ENCODE data around the gene PIK3CA. TPM values are rescaled to one million over a fixed set of nuclear protein-coding genes. Genes with fewer than 3 reads are reported as not detected.

PIK3CA gene
- total RNA-seq, 2 donors from 2014 or later, result 15.5 to 17.2 TPM

DNA sequence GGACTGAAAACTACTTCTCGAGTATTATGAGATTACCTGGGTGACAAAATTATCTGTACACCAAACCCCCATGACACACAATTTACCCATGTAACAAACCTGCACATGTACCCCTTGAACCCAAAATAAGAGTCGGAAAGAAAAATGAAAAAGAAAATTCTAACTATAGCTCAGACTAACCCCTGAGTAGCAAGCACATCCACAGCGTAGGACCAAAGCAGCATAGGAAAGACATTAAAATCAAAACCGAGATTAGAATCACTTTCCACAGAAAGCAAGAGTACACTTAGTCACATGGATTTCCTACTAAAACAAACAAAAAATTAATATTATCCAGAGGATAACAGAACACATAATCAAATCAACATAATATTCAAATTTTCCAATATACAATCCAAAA is 6.3 kb upstream of the PIK3CA start:
- TF ChIP-seq, protein P1, sequence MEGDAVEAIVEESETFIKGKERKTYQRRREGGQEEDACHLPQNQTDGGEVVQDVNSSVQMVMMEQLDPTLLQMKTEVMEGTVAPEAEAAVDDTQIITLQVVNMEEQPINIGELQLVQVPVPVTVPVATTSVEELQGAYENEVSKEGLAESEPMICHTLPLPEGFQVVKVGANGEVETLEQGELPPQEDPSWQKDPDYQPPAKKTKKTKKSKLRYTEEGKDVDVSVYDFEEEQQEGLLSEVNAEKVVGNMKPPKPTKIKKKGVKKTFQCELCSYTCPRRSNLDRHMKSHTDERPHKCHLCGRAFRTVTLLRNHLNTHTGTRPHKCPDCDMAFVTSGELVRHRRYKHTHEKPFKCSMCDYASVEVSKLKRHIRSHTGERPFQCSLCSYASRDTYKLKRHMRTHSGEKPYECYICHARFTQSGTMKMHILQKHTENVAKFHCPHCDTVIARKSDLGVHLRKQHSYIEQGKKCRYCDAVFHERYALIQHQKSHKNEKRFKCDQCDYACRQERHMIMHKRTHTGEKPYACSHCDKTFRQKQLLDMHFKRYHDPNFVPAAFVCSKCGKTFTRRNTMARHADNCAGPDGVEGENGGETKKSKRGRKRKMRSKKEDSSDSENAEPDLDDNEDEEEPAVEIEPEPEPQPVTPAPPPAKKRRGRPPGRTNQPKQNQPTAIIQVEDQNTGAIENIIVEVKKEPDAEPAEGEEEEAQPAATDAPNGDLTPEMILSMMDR (IDR thresholded peaks at IDR 0.05), result no peak
- Histone ChIP-seq H3K36me3 (no peaks in the 10 kb centered on the region), H3K4me3 (no peak overlapping the region)

GRCh38 chr3:179146911-179147513 is 1.1 kb upstream of the PIK3CA start:
- TF ChIP-seq, protein P1 (IDR thresholded peaks at IDR 0.05), result peak; percentile 56 to 72
- no peaks in the 10 kb centered on the region for H3K27me3 ChIP-seq
- H3K36me3 ChIP-seq, result no peaks in the 10 kb centered on the region
- peaks cover 0 to 24% of the 10 kb centered on the region in 2 donors for H3K4me1 ChIP-seq
- H3K9me3 ChIP-seq, result no peaks in the 10 kb centered on the region
- DNase-seq (ENCODE audit: low spot score), result no peak
- H3K27ac ChIP-seq, result peak overlapping the region; percentile 98 to 99
- H3K4me3 ChIP-seq, result peak overlapping the region; percentile 87 to 100

More for the DNA sequence above, 6.3 kb upstream of the PIK3CA start:
- no peaks in the 10 kb centered on the region for H3K4me1 ChIP-seq
- no peak for DNase-seq (ENCODE audit: low spot score)
- no peak overlapping the region for H3K27ac ChIP-seq
- H3K9me3 ChIP-seq, result no peaks in the 10 kb centered on the region
- H3K27me3 ChIP-seq, result no peaks in the 10 kb centered on the region

DNA sequence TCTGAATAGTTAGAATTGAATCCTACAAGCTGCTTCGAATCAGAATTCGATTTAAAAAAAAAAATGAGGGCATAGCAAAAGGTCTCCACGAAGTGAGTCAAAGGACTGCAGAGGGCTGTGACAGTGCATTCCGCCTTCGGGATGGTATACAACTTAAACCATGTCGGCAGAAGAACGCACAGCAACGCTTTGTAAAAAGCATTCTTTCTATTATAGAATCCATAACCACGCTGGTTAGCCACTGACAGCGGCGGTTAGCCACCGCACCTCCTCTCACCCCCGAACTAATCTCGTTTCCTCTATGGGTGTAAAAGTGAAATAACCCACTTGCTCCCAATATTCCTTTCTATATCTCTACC is 664 bp upstream of the PIK3CA start:
- DNase-seq (ENCODE audit: low spot score), result no peak

GRCh38 chr3:179148616-179149405 is 654 bp downstream of the PIK3CA start:
- H3K27me3 ChIP-seq, result no peaks in the 10 kb centered on the region
- no peaks in the 10 kb centered on the region for H3K36me3 ChIP-seq
- peak overlapping the region; percentile 98 to 99 for H3K27ac ChIP-seq
- peak overlapping the region; percentile 87 to 100 for H3K4me3 ChIP-seq
- no peaks in the 10 kb centered on the region for H3K9me3 ChIP-seq
- peak; percentile 59 for DNase-seq (ENCODE audit: low spot score)
- H3K4me1 ChIP-seq, result peaks cover 0 to 28% of the 10 kb centered on the region in 2 donors
- TF ChIP-seq, protein P1 (IDR thresholded peaks at IDR 0.05), result no peak

More for the DNA sequence above, 664 bp upstream of the PIK3CA start:
- Histone ChIP-seq H3K27me3 (no peaks in the 10 kb centered on the region), H3K27ac (peak overlapping the region; percentile 98 to 99), H3K9me3 (no peaks in the 10 kb centered on the region), H3K4me1 (peaks cover 0 to 27% of the 10 kb centered on the region in 2 donors), H3K36me3 (no peaks in the 10 kb centered on the region), H3K4me3 (peak overlapping the region; percentile 87 to 100)
- TF ChIP-seq, protein P1 (IDR thresholded peaks at IDR 0.05), result peak in 1 of 2 donors; percentile 20

DNA sequence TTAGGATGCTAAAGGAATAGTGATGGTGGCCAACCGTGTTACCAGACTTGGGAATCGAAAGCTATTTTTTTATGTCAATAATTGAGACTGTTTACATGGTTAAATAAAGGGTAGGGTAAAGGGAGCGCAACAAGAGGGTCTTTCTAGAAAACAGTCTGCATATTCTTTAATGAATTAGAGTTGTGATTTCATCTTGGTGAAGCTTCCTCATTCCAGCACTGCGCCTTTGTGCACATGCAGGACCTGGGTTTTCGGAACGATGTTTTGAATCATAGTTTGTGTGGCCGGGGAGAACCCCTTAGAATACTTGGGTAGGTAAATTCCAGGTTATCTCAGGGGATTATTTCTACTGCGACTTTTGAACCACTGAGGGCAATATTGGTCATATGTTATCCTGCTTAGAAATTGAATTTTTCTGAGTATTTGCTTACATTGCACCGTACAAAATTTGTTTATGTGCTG is 1.3 kb downstream of the PIK3CA start:
- no peaks in the 10 kb centered on the region for H3K36me3 ChIP-seq
- TF ChIP-seq, protein P1 (IDR thresholded peaks at IDR 0.05), result no peak
- H3K27me3 ChIP-seq, result no peaks in the 10 kb centered on the region
- no peak for DNase-seq (ENCODE audit: low spot score)
- H3K27ac ChIP-seq, result peak overlapping the region; percentile 98 to 99
- H3K9me3 ChIP-seq, result no peaks in the 10 kb centered on the region
- H3K4me3 ChIP-seq, result peak overlapping the region; percentile 87 to 100
- peaks cover 0 to 28% of the 10 kb centered on the region in 2 donors for H3K4me1 ChIP-seq

Data from right atrium auricular region (tissue), 2 donors.